CD4-positive, CD25-positive, alpha-beta regulatory T cell (primary cell): ENCODE measurements around the gene CCDC6. TPM values are rescaled to one million over a fixed set of nuclear protein-coding genes. Genes with fewer than 3 reads are reported as not detected.
A peak's percentile ranks its signal among the peaks of the same experiment; 100 is the strongest.
"Not testable (repeated sequence)": the region's sequence is repeated elsewhere in the genome, so short reads cannot be mapped to it uniquely, and the experiment has no call there.

Experiments used
- ATAC-seq, 2 donors: fragments of 150-1000 bp; cut with Tn5 transposase; one replicate each; pipeline ENCODE4 v1.10.0; 2021; ENCODE audit warnings: low read depth in 2 of 2, moderate number of reproducible peaks in 2 of 2, moderate library complexity in 1 of 2
- DNase-seq, 3 donors: peaks; one replicate each; pipeline versions ENCODE4 v3.0.0 to v3.0.0-alpha.2; 2012 to 2022; ENCODE audit warnings: mixed read lengths in 1 of 3
- H3K27ac ChIP-seq: one replicate; pipeline ENCODE4 v1.7.0; 2013; ENCODE audit warnings: mild to moderate bottlenecking, low read length; ENCODE audit not compliant: insufficient read depth, poor library complexity, severe bottlenecking
- H3K27me3 ChIP-seq: one replicate; pipeline ENCODE4 v1.7.0; 2013; ENCODE audit warnings: low read length; ENCODE audit not compliant: control insufficient read depth, insufficient read depth
- H3K36me3 ChIP-seq: one replicate; pipeline ENCODE4 v1.7.0; 2013; ENCODE audit warnings: mild to moderate bottlenecking, low read length, moderate library complexity; ENCODE audit not compliant: control insufficient read depth, insufficient read depth
- H3K4me1 ChIP-seq: 2 replicates; pipeline ENCODE4 v1.7.0; 2013; ENCODE audit warnings: mild to moderate bottlenecking, low read length; ENCODE audit not compliant: insufficient read depth, control insufficient read depth, poor library complexity, severe bottlenecking
- H3K4me3 ChIP-seq: one replicate; pipeline ENCODE4 v1.7.0; 2013; ENCODE audit warnings: low read depth, mild to moderate bottlenecking, low read length, moderate library complexity
- H3K9me3 ChIP-seq, 2 experiments: 1 replicate in 1 of 2; 2 replicates in 1 of 2; pipeline ENCODE4 v1.7.0; 2013; ENCODE audit warnings: low read length in 2 of 2, mild to moderate bottlenecking in 1 of 2, moderate library complexity in 1 of 2; ENCODE audit not compliant: control insufficient read depth in 2 of 2
- H3K27ac Mint-ChIP-seq, 3 donors: one replicate each; pipeline ENCODE4 v1.8.0; 2020 to 2022; ENCODE audit warnings: mild to moderate bottlenecking in 3 of 3, mixed read lengths in 3 of 3, moderate library complexity in 2 of 3
- H3K27me3 Mint-ChIP-seq: one replicate; pipeline ENCODE4 v1.8.0; 2022; ENCODE audit warnings: mild to moderate bottlenecking, mixed read lengths
- H3K36me3 Mint-ChIP-seq: one replicate; pipeline ENCODE4 v1.8.0; 2020; ENCODE audit warnings: mixed read lengths
- H3K4me1 Mint-ChIP-seq, 4 donors: one replicate each; pipeline ENCODE4 v1.8.0; 2020 to 2022; ENCODE audit warnings: mixed read lengths in 4 of 4, mild to moderate bottlenecking in 1 of 4
- H3K4me3 Mint-ChIP-seq, 4 donors: one replicate each; pipeline ENCODE4 v1.8.0; 2020 to 2022; ENCODE audit warnings: mild to moderate bottlenecking in 4 of 4, mixed read lengths in 4 of 4, moderate library complexity in 3 of 4
- H3K9me3 Mint-ChIP-seq, 7 donors: one replicate each; pipeline ENCODE4 v1.8.0; 2020 to 2022; ENCODE audit warnings: mixed read lengths in 7 of 7, mild to moderate bottlenecking in 3 of 7, moderate library complexity in 2 of 7
- polyA plus RNA-seq, 4 donors: library from polyadenylated mRNA; unstranded; fragments of 300-500 nt; fragmentation: Illumina TruSeq; gene quantifications; one replicate each; pipeline ENCODE4 v1.2.3, GENCODE V29; 2021
- total RNA-seq: library from RNA; stranded (reverse); gene quantifications from one replicate; pipeline ENCODE4 v1.2.3, GENCODE V29; 2022

Gene CCDC6
- total and polyA plus RNA-seq, 5 donors from 2014 or later = 4.4 to 24.8 (median 5.0) TPM

- no peaks in the 10 kb centered on the region for H3K9me3 Mint-ChIP-seq
- ATAC-seq (peak in 1 of 2 donors; percentile 56), DNase-seq (peak in 1 of 3 donors; percentile 14)
- Histone ChIP-seq H3K4me1 (peaks cover 34% of the 10 kb centered on the region), H3K9me3 (no peaks in the 10 kb centered on the region), H3K27me3 (no peaks in the 10 kb centered on the region), H3K4me3 (no peak overlapping the region), H3K27ac (no peak overlapping the region), H3K36me3 (peaks cover 4% of the 10 kb centered on the region)
- no peaks in the 10 kb centered on the region for H3K27me3 Mint-ChIP-seq
- peaks cover 20% of the 10 kb centered on the region for H3K36me3 Mint-ChIP-seq
- H3K4me3 Mint-ChIP-seq = peak overlapping the region in 2 of 4 donors; percentile 17 to 61
- peaks cover 38 to 91% (median 71%) of the 10 kb centered on the region in 4 donors for H3K4me1 Mint-ChIP-seq
- H3K27ac Mint-ChIP-seq = peak overlapping the region; percentile 14 to 72 (median 45)
These were observed 18.2 kb downstream of the CCDC6 start for GRCh38 chr10:59887972-59888640.

- Histone ChIP-seq H3K4me1 (peaks cover 29% of the 10 kb centered on the region), H3K4me3 (peak overlapping the region; percentile 30), H3K27ac (no peak overlapping the region), H3K36me3 (peaks cover 4% of the 10 kb centered on the region), H3K9me3 (no peaks in the 10 kb centered on the region), H3K27me3 (no peaks in the 10 kb centered on the region)
- Mint-ChIP-seq H3K4me3 (peak overlapping the region in 2 of 4 donors; percentile 21 to 43), H3K27me3 (no peaks in the 10 kb centered on the region), H3K4me1 (peaks cover 27 to 83% (median 66%) of the 10 kb centered on the region in 4 donors), H3K27ac (peak overlapping the region in 1 of 3 donors; percentile 28), H3K36me3 (peaks cover 20% of the 10 kb centered on the region), H3K9me3 (no peaks in the 10 kb centered on the region)
- ATAC-seq = no peak
- DNase-seq = peak in 1 of 3 donors; percentile 16
These were observed 19.4 kb downstream of the CCDC6 start for GRCh38 chr10:59887006-59887405.

- peak overlapping the region; percentile 28 to 33 (median 29) for H3K27ac Mint-ChIP-seq
- peak in 1 of 2 donors; percentile 43 for ATAC-seq
These were observed 20.8 kb downstream of the CCDC6 start for GRCh38 chr10:59885430-59886134.

GRCh38 chr10:59884893-59885292 lies 21.5 kb downstream of the CCDC6 start:
- peak overlapping the region in 2 of 4 donors; percentile 38 to 48 for H3K4me3 Mint-ChIP-seq
- peak overlapping the region; percentile 15 to 80 (median 53) for H3K27ac Mint-ChIP-seq
- peaks cover 36 to 87% (median 74%) of the 10 kb centered on the region in 4 donors for H3K4me1 Mint-ChIP-seq
- H3K36me3 ChIP-seq, H3K9me3 Mint-ChIP-seq, DNase-seq, H3K27ac ChIP-seq, H3K4me3 ChIP-seq, H3K27me3 Mint-ChIP-seq, ATAC-seq, H3K9me3 ChIP-seq, H3K27me3 ChIP-seq: not testable (repeated sequence)
- H3K36me3 Mint-ChIP-seq = peaks cover 11% of the 10 kb centered on the region
- peaks cover 47% of the 10 kb centered on the region for H3K4me1 ChIP-seq

More at GRCh38 chr10:59885430-59886134, 20.8 kb downstream of the CCDC6 start:
- H3K4me1 ChIP-seq = peaks cover 41% of the 10 kb centered on the region
- H3K36me3 ChIP-seq = peaks cover 4% of the 10 kb centered on the region
- peak overlapping the region; percentile 41 to 52 (median 50) for H3K4me3 Mint-ChIP-seq
- H3K27ac ChIP-seq = no peak overlapping the region
- no peaks in the 10 kb centered on the region for H3K9me3 ChIP-seq
- peaks cover 17% of the 10 kb centered on the region for H3K36me3 Mint-ChIP-seq
- no peaks in the 10 kb centered on the region for H3K27me3 Mint-ChIP-seq
- no peaks in the 10 kb centered on the region for H3K27me3 ChIP-seq
- H3K9me3 Mint-ChIP-seq = no peaks in the 10 kb centered on the region
- DNase-seq = no peak
- H3K4me3 ChIP-seq = no peak overlapping the region
- peaks cover 29 to 85% (median 71%) of the 10 kb centered on the region in 4 donors for H3K4me1 Mint-ChIP-seq

GRCh38 chr10:59881640-59882039 lies 24.7 kb downstream of the CCDC6 start:
- Histone ChIP-seq H3K4me3 (no peak overlapping the region), H3K27me3 (no peaks in the 10 kb centered on the region), H3K4me1 (peaks cover 42% of the 10 kb centered on the region), H3K9me3 (no peaks in the 10 kb centered on the region), H3K27ac (no peak overlapping the region), H3K36me3 (no peaks in the 10 kb centered on the region)
- ATAC-seq (no peak), DNase-seq (peak in 1 of 3 donors; percentile 60)
- peak overlapping the region in 2 of 4 donors; percentile 19 to 38 for H3K4me3 Mint-ChIP-seq
- H3K27me3 Mint-ChIP-seq = no peaks in the 10 kb centered on the region
- H3K9me3 Mint-ChIP-seq = no peaks in the 10 kb centered on the region
- H3K27ac Mint-ChIP-seq = no peak overlapping the region
- peaks cover 40 to 84% (median 70%) of the 10 kb centered on the region in 4 donors for H3K4me1 Mint-ChIP-seq
- H3K36me3 Mint-ChIP-seq = no peaks in the 10 kb centered on the region

GRCh38 chr10:59880971-59881510 lies 25.3 kb downstream of the CCDC6 start:
- DNase-seq = peak in 1 of 3 donors; percentile 55
- peaks cover 34 to 84% (median 64%) of the 10 kb centered on the region in 4 donors for H3K4me1 Mint-ChIP-seq
- peaks cover 37% of the 10 kb centered on the region for H3K4me1 ChIP-seq
- H3K36me3 Mint-ChIP-seq = no peaks in the 10 kb centered on the region
- H3K4me3 Mint-ChIP-seq = peak overlapping the region in 3 of 4 donors; percentile 19 to 38 (median 26)
- peak; percentile 55 to 65 for ATAC-seq
- no peak overlapping the region for H3K27ac ChIP-seq
- no peaks in the 10 kb centered on the region for H3K9me3 ChIP-seq
- no peaks in the 10 kb centered on the region for H3K27me3 ChIP-seq
- no peaks in the 10 kb centered on the region for H3K9me3 Mint-ChIP-seq
- H3K27ac Mint-ChIP-seq = peak overlapping the region; percentile 0 to 91 (median 52)
- H3K27me3 Mint-ChIP-seq = no peaks in the 10 kb centered on the region
- peak overlapping the region; percentile 4 for H3K4me3 ChIP-seq
- no peaks in the 10 kb centered on the region for H3K36me3 ChIP-seq

GRCh38 chr10:59880019-59880717 lies 26.2 kb downstream of the CCDC6 start:
- Mint-ChIP-seq H3K27me3 (no peaks in the 10 kb centered on the region), H3K27ac (peak overlapping the region in 2 of 3 donors; percentile 52 to 79), H3K4me3 (peak overlapping the region in 3 of 4 donors; percentile 5 to 47 (median 11)), H3K36me3 (no peaks in the 10 kb centered on the region), H3K4me1 (peaks cover 30 to 82% (median 59%) of the 10 kb centered on the region in 4 donors), H3K9me3 (no peaks in the 10 kb centered on the region)
- ATAC-seq (no peak), DNase-seq (no peak)
- H3K27ac ChIP-seq = no peak overlapping the region
- peak overlapping the region; percentile 42 for H3K4me3 ChIP-seq
- peaks cover 29% of the 10 kb centered on the region for H3K4me1 ChIP-seq
- H3K27me3 ChIP-seq = no peaks in the 10 kb centered on the region
- H3K36me3 ChIP-seq = no peaks in the 10 kb centered on the region
- H3K9me3 ChIP-seq = no peaks in the 10 kb centered on the region
